Activated naive CD4-positive, alpha-beta T cell treated with anti-CD3 and anti-CD28 coated beads, Interleukin-2, amount 50 U/mL, for 24 hours (primary cell): ENCODE data around the gene CTSW.
A peak's percentile ranks its signal among the peaks of the same experiment; 100 is the strongest.

Experiments
- H3K27ac Mint-ChIP-seq: one replicate; pipeline ENCODE4 v1.8.0; 2021; ENCODE audit warnings: mild to moderate bottlenecking, mixed read lengths
- H3K27me3 Mint-ChIP-seq: one replicate; pipeline ENCODE4 v1.8.0; 2021; ENCODE audit warnings: mixed read lengths
- H3K36me3 Mint-ChIP-seq: one replicate; pipeline ENCODE4 v1.8.0; 2021; ENCODE audit warnings: mixed read lengths
- H3K4me1 Mint-ChIP-seq: one replicate; pipeline ENCODE4 v1.8.0; 2021; ENCODE audit warnings: mixed read lengths
- H3K4me3 Mint-ChIP-seq: one replicate; pipeline ENCODE4 v1.8.0; 2021; ENCODE audit warnings: mild to moderate bottlenecking, mixed read lengths
- H3K9me3 Mint-ChIP-seq: one replicate; pipeline ENCODE4 v1.8.0; 2021; ENCODE audit warnings: mixed read lengths

Gene CTSW

GRCh38 chr11:65852508-65853245, 27.0 kb upstream of the CTSW start:
- Mint-ChIP-seq H3K4me3 (no peak overlapping the region), H3K9me3 (no peaks in the 10 kb centered on the region), H3K27me3 (no peaks in the 10 kb centered on the region), H3K36me3 (peaks cover 26% of the 10 kb centered on the region), H3K4me1 (peaks cover 36% of the 10 kb centered on the region), H3K27ac (no peak overlapping the region)

DNA sequence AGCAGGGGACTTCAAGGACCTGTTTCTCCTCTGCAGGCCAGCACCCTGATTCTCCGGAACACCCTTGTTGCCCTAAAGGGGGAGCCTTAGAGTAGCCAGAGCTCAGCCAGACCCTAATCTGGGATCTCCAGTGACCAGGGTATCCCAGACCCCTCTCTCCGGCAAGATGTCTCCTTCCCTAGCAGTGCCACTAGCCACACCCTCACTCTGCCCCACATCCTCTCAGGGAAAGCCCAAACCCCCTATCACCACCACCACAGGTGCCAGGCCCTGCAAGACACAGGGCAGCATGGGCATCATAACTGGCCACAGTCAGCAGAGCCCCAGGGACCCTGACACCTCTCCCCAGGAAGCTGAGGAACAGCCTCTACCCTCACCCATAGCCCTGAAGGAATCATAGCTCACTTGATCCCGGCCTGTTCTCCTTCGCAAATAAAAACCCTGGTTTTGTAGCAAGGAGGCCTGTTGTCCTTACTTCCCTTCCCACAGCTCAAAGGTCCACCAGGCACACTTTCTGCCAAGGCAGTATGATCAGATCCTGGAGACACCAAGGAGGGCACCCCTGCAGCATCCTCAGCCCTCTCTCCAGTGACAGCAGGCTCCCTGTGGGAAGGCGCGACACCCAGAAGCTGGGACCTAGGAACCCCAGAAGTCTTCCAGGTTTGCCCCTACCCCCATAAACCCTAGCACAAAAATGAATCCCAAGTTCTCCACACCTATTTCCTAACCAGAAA, 26.2 kb upstream of the CTSW start:
- peak overlapping the region; percentile 70 for H3K27ac Mint-ChIP-seq
- no peaks in the 10 kb centered on the region for H3K27me3 Mint-ChIP-seq
- no peak overlapping the region for H3K4me3 Mint-ChIP-seq
- H3K36me3 Mint-ChIP-seq: peaks cover 26% of the 10 kb centered on the region
- H3K9me3 Mint-ChIP-seq: no peaks in the 10 kb centered on the region
- peaks cover 38% of the 10 kb centered on the region for H3K4me1 Mint-ChIP-seq

GRCh38 chr11:65854161-65854592, 25.5 kb upstream of the CTSW start:
- Mint-ChIP-seq H3K4me1 (peaks cover 44% of the 10 kb centered on the region), H3K36me3 (peaks cover 26% of the 10 kb centered on the region), H3K27ac (peak overlapping the region; percentile 70)

DNA sequence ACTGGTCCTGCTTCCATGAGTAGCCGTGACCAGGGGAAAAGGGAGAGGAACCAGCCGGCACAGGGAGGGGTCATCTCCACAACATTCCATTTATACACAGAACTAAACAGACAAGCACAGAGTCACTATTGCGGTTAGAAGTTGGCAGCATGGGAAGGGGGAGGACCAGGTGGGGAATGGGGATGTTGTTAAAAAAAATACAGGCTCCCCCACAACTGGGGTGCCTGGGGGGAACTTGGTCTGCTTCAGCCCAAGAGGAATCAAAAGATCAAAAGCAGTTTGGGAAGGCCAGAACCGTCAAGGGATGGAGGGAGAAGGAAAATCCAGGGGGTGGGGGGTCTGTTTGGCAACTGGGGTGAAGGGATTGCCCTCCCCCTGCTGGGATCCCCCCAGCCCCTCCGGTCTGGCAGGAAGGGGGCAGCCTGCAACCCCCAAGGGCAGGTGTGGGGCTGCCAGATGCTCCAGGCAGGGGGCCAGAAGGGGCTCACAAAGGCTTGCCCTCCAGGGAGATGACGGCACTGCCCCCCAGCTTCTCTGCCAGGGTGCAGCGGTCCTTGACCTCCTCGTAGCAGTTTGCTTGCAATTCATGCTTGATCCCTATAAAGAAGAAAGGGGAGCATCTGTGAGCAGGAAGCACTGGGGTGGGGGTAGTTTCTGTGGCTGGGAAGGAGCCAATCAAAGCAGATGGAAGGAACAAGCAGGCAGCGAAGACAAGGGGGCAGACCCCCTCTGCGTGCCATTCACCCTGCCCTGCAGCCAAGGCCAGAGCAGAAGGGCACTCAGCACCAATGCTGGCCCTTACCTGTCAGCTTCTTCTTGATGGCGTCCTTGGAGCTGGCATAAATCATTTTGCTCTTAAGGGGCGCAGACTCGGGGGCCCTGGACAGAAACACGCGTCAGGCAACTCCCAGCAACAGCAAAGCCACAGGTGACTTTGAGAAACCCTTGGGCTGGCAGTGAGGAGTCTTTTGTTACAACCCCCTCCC, 24.5 kb upstream of the CTSW start:
- Mint-ChIP-seq H3K9me3 (no peaks in the 10 kb centered on the region), H3K27me3 (no peaks in the 10 kb centered on the region), H3K4me3 (peak overlapping the region; percentile 94), H3K4me1 (peaks cover 49% of the 10 kb centered on the region), H3K27ac (peak overlapping the region; percentile 51), H3K36me3 (peaks cover 26% of the 10 kb centered on the region)

More at GRCh38 chr11:65854161-65854592, 25.5 kb upstream of the CTSW start:
- Mint-ChIP-seq H3K4me3 (peak overlapping the region; percentile 74), H3K9me3 (no peaks in the 10 kb centered on the region), H3K27me3 (no peaks in the 10 kb centered on the region)

DNA sequence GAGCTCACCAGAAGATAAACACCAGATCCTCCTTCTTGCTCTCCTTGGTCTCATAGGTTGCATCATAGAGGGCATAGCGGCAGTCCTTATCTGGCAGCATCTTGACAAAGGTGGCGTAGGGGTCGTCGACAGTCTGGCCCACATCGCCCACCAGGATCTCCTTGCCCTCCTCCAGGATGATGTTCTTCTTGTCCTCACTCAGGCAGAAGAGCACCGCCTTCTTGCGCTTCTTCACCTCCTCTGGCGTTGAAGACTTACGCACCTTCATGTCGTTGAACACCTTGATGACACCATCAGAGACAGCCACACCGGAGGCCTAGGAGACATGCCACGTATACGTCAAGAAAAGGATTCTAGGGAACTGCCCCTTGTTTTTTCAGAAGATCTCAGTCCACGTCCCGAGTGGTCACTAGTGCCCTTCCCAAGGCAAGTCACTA, 23.7 kb upstream of the CTSW start:
- Mint-ChIP-seq H3K9me3 (no peaks in the 10 kb centered on the region), H3K36me3 (peaks cover 28% of the 10 kb centered on the region), H3K27ac (peak overlapping the region; percentile 61), H3K4me3 (peak overlapping the region; percentile 94), H3K4me1 (peaks cover 51% of the 10 kb centered on the region), H3K27me3 (no peaks in the 10 kb centered on the region)

- H3K9me3 Mint-ChIP-seq: no peaks in the 10 kb centered on the region
- H3K27ac Mint-ChIP-seq: peak overlapping the region; percentile 61
- peak overlapping the region; percentile 94 for H3K4me3 Mint-ChIP-seq
- peaks cover 24% of the 10 kb centered on the region for H3K36me3 Mint-ChIP-seq
- H3K4me1 Mint-ChIP-seq: peaks cover 60% of the 10 kb centered on the region
- no peaks in the 10 kb centered on the region for H3K27me3 Mint-ChIP-seq
Observed at GRCh38 chr11:65856689-65857499, 22.7 kb upstream of the CTSW start.

GRCh38 chr11:65857500-65857852, 22.2 kb upstream of the CTSW start:
- Mint-ChIP-seq H3K27ac (peak overlapping the region; percentile 51), H3K4me1 (peaks cover 60% of the 10 kb centered on the region), H3K27me3 (no peaks in the 10 kb centered on the region), H3K36me3 (peaks cover 20% of the 10 kb centered on the region), H3K4me3 (peak overlapping the region; percentile 94), H3K9me3 (no peaks in the 10 kb centered on the region)

- Mint-ChIP-seq H3K4me3 (peak within 1 kb of the TSS; percentile 95), H3K9me3 (no peaks in the 10 kb centered on the region), H3K36me3 (peaks cover 24% of the 10 kb centered on the region)
Observed at GRCh38 chr11:65857853-65858680, 21.6 kb upstream of the CTSW start, which contains the start of gene CFL1. Gene CFL1 (minus strand): TSS chr11:65858180. CDS start chr11:65858099, 81 bp downstream.

GRCh38 chr11:65858681-65859087, 21.0 kb upstream of the CTSW start:
- Mint-ChIP-seq H3K9me3 (no peaks in the 10 kb centered on the region), H3K4me1 (peaks cover 61% of the 10 kb centered on the region), H3K27ac (peak overlapping the region; percentile 98), H3K4me3 (peak overlapping the region; percentile 95), H3K27me3 (no peaks in the 10 kb centered on the region), H3K36me3 (peaks cover 24% of the 10 kb centered on the region)

More at GRCh38 chr11:65857853-65858680, 21.6 kb upstream of the CTSW start, which contains the start of gene CFL1:
- Mint-ChIP-seq H3K27ac (peak within 1 kb of the TSS; percentile 98), H3K4me1 (peaks cover 66% of the 10 kb centered on the region), H3K27me3 (no peaks in the 10 kb centered on the region)

DNA sequence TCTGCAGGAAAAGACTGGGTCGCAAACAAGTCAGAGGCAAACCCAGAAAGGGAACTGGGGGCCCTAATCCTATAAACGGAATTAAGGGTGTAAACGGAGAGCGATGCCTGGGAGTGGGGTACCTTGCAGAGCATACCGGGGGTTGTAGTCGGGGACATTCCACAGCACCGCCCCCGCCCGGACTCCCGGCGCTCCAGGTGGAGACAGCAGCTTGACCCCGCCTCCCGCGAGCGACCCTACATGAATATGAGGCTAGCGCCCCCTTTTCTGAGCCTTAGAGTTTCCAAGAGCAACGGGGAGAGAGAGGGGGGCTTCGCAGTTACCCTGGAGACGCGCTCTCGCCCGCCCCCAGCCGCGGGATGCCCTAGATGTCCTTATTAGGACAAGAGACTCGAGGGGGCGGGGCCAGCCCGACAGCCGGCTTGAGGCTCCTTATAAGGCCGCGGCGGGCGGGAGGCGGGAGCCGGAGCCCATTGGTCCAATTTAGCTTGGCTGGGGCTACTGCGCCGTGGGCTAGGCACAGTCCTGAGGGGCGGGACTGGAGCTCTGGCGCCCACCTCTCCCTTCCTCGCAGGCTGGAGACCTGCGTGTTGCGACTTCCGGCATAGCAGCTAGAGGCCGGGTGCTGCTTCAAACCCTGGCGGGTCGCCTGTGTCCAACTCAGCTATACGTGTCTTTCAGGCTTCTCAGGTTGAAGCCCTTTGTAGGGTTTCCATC, 20.4 kb upstream of the CTSW start:
- Mint-ChIP-seq H3K36me3 (peaks cover 24% of the 10 kb centered on the region), H3K27me3 (no peaks in the 10 kb centered on the region), H3K4me3 (peak overlapping the region; percentile 95), H3K4me1 (peaks cover 55% of the 10 kb centered on the region), H3K27ac (peak overlapping the region; percentile 98), H3K9me3 (no peaks in the 10 kb centered on the region)

- peak overlapping the region; percentile 95 for H3K4me3 Mint-ChIP-seq
- peak overlapping the region; percentile 98 for H3K27ac Mint-ChIP-seq
- H3K9me3 Mint-ChIP-seq: no peaks in the 10 kb centered on the region
- H3K27me3 Mint-ChIP-seq: no peaks in the 10 kb centered on the region
- peaks cover 19% of the 10 kb centered on the region for H3K36me3 Mint-ChIP-seq
- H3K4me1 Mint-ChIP-seq: peaks cover 49% of the 10 kb centered on the region
Observed at GRCh38 chr11:65859812-65860277, 19.8 kb upstream of the CTSW start.

- Mint-ChIP-seq H3K27ac (peak within 1 kb of the TSS; percentile 98), H3K27me3 (no peaks in the 10 kb centered on the region), H3K36me3 (peaks cover 18% of the 10 kb centered on the region), H3K4me1 (peaks cover 44% of the 10 kb centered on the region), H3K9me3 (no peaks in the 10 kb centered on the region), H3K4me3 (peak within 1 kb of the TSS; percentile 95)
Observed at GRCh38 chr11:65860278-65861164, 19.1 kb upstream of the CTSW start, which contains the start of gene MUS81. Gene MUS81 (plus strand): TSS chr11:65860433. CDS start chr11:65860754, 321 bp downstream.
